ENCODE measurements around the gene STAT1. TPM values are rescaled to one million over a fixed set of nuclear protein-coding genes. Genes with fewer than 3 reads are reported as not detected.

STAT1 gene
- total RNA-seq, 6 donors from 2014 or later = 69.3 to 120 (median 83.1) TPM

GRCh38 chr2:190984595-190984994, 29.4 kb downstream of the STAT1 start:
- Histone ChIP-seq H3K4me3 (no peak overlapping the region), H3K4me1 (peaks cover 11 to 16% (median 12%) of the 10 kb centered on the region in 4 donors), H3K36me3 (peaks cover 70 to 98% (median 81%) of the 10 kb centered on the region in 4 donors), H3K27me3 (no peaks in the 10 kb centered on the region), H3K27ac (no peak overlapping the region), H3K9me3 (no peaks in the 10 kb centered on the region)
- TF ChIP-seq POLR2A (IDR thresholded peaks at IDR 0.05) = no peak
- no peak for TF ChIP-seq CTCF (IDR thresholded peaks at IDR 0.05)
- no peak for TF ChIP-seq POLR2AphosphoS5 (IDR thresholded peaks at IDR 0.05)
- TF ChIP-seq EP300 (IDR thresholded peaks at IDR 0.05) = no peak
- 83 to 92% methylated on average over 5 of the region's 5 CpGs for WGBS, 2 donors
- no peak for DNase-seq
- ATAC-seq (ENCODE audit: low FRiP score in 2 of 2) = no peak

GRCh38 chr2:190982262-190983034, 31.5 kb downstream of the STAT1 start:
- peaks cover 64 to 98% (median 77%) of the 10 kb centered on the region in 4 donors for H3K36me3 ChIP-seq
- no peak for ATAC-seq (ENCODE audit: low FRiP score in 2 of 2)
- peak overlapping the region in 1 of 4 donors; percentile 76 for H3K27ac ChIP-seq
- peaks cover 15 to 27% (median 16%) of the 10 kb centered on the region in 4 donors for H3K4me1 ChIP-seq
- H3K9me3 ChIP-seq = no peaks in the 10 kb centered on the region
- no peak for DNase-seq
- no peaks in the 10 kb centered on the region for H3K27me3 ChIP-seq
- WGBS, 2 donors = 83 to 85% methylated on average over 8 of the region's 8 CpGs
- TF ChIP-seq EP300 (IDR thresholded peaks at IDR 0.05) (no peak), POLR2AphosphoS5 (IDR thresholded peaks at IDR 0.05) (no peak), CTCF (IDR thresholded peaks at IDR 0.05) (no peak), POLR2A (IDR thresholded peaks at IDR 0.05) (no peak)
- H3K4me3 ChIP-seq = no peak overlapping the region

- no peak for TF ChIP-seq CTCF (IDR thresholded peaks at IDR 0.05)
- no peak for TF ChIP-seq POLR2A (IDR thresholded peaks at IDR 0.05)
- TF ChIP-seq EP300 (IDR thresholded peaks at IDR 0.05) = no peak
- no peak for TF ChIP-seq POLR2AphosphoS5 (IDR thresholded peaks at IDR 0.05)
- Histone ChIP-seq H3K9me3 (no peaks in the 10 kb centered on the region), H3K4me3 (no peak overlapping the region), H3K36me3 (peaks cover 61 to 98% (median 78%) of the 10 kb centered on the region in 4 donors), H3K4me1 (peaks cover 15 to 27% (median 18%) of the 10 kb centered on the region in 4 donors), H3K27me3 (no peaks in the 10 kb centered on the region), H3K27ac (peak overlapping the region in 2 of 4 donors; percentile 55 to 76)
- 82 to 100% methylated on average over 1 of the region's 1 CpG for WGBS, 2 donors
- ATAC-seq (ENCODE audit: low FRiP score in 2 of 2) (no peak), DNase-seq (no peak)
Measured at GRCh38 chr2:190981733-190982132, 32.2 kb downstream of the STAT1 start.

- Histone ChIP-seq H3K9me3 (no peaks in the 10 kb centered on the region), H3K36me3 (peaks cover 61 to 98% (median 78%) of the 10 kb centered on the region in 4 donors), H3K4me1 (peaks cover 15 to 27% (median 18%) of the 10 kb centered on the region in 4 donors), H3K27ac (peak overlapping the region in 2 of 4 donors; percentile 55 to 76), H3K4me3 (no peak overlapping the region), H3K27me3 (no peaks in the 10 kb centered on the region)
- DNase-seq (no peak), ATAC-seq (ENCODE audit: low FRiP score in 2 of 2) (no peak)
- no peak for TF ChIP-seq CTCF (IDR thresholded peaks at IDR 0.05)
- TF ChIP-seq POLR2AphosphoS5 (IDR thresholded peaks at IDR 0.05) = no peak
- TF ChIP-seq EP300 (IDR thresholded peaks at IDR 0.05) = no peak
- no peak for TF ChIP-seq POLR2A (IDR thresholded peaks at IDR 0.05)
- 92 to 93% methylated on average over 6 of the region's 6 CpGs for WGBS, 2 donors
Measured at GRCh38 chr2:190981333-190981732, 32.6 kb downstream of the STAT1 start.
